HG03025 (cell line): ENCODE measurements around the gene PRLH.
A peak's percentile ranks its signal among the peaks of the same experiment; 100 is the strongest.

Source experiments
- ATAC-seq: cut with Tn5 transposase; IDR thresholded peaks from one replicate; pipeline ENCODE4 v1.9.1; 2021; ENCODE audit warnings: mild to moderate bottlenecking, moderate library complexity; ENCODE audit not compliant: unreplicated experiment, low FRiP score

PRLH gene

GRCh38 chr2:237566401-237567235, at the start of gene PRLH:
PRLH (plus strand) TSS chr2:237566574; CDS start chr2:237566574, 0 bp downstream.
- ATAC-seq, result no peak

- ATAC-seq, result no peak
Observed at GRCh38 chr2:237517163-237517562, 49.2 kb upstream of the PRLH start.

- ATAC-seq, result no peak
Observed at GRCh38 chr2:237517990-237518389, 48.4 kb upstream of the PRLH start.

- ATAC-seq, result no peak
Observed at GRCh38 chr2:237519506-237520245, 46.7 kb upstream of the PRLH start.

GRCh38 chr2:237520290-237520689, 46.1 kb upstream of the PRLH start:
- ATAC-seq, result no peak

GRCh38 chr2:237524631-237525030, 41.7 kb upstream of the PRLH start:
- no peak for ATAC-seq

GRCh38 chr2:237525559-237526157, 40.7 kb upstream of the PRLH start:
- no peak for ATAC-seq

- ATAC-seq, result no peak
Observed at GRCh38 chr2:237527233-237527632, 39.1 kb upstream of the PRLH start.

GRCh38 chr2:237527766-237528165, 38.6 kb upstream of the PRLH start:
- no peak for ATAC-seq

GRCh38 chr2:237529452-237530402, 36.6 kb upstream of the PRLH start:
- ATAC-seq, result peak; percentile 79

GRCh38 chr2:237530472-237531433, 35.6 kb upstream of the PRLH start:
- ATAC-seq, result peak; percentile 82

GRCh38 chr2:237532160-237532559, 34.2 kb upstream of the PRLH start:
- ATAC-seq, result no peak

- ATAC-seq, result no peak
Observed at GRCh38 chr2:237533668-237534161, 32.7 kb upstream of the PRLH start.

- no peak for ATAC-seq
Observed at GRCh38 chr2:237534380-237534779, 32.0 kb upstream of the PRLH start.

- ATAC-seq, result no peak
Observed at GRCh38 chr2:237535385-237536082, 30.8 kb upstream of the PRLH start.

GRCh38 chr2:237536083-237536415, 30.3 kb upstream of the PRLH start:
- no peak for ATAC-seq

GRCh38 chr2:237536617-237537016, 29.8 kb upstream of the PRLH start:
- no peak for ATAC-seq

- no peak for ATAC-seq
Observed at GRCh38 chr2:237538001-237538720, 28.2 kb upstream of the PRLH start.
